Suppressor macrophage (primary cell): ENCODE data around the gene PTGER1.
"Not testable (repeated sequence)": the region's sequence is repeated elsewhere in the genome, so short reads cannot be mapped to it uniquely, and the experiment has no call there.

Experiments used
- DNase-seq, 4 experiments: peaks; one replicate each; pipeline ENCODE4 v3.0.0-alpha.2; 2020 to 2022
- total RNA-seq, 17 experiments: gene quantifications; one replicate each; lab custom pipeline; 2026; ENCODE audit warnings: mixed read lengths in 6 of 17, inconsistent platforms in 3 of 17; lab: John Stamatoyannopoulos, UW

PTGER1 gene, protein sequence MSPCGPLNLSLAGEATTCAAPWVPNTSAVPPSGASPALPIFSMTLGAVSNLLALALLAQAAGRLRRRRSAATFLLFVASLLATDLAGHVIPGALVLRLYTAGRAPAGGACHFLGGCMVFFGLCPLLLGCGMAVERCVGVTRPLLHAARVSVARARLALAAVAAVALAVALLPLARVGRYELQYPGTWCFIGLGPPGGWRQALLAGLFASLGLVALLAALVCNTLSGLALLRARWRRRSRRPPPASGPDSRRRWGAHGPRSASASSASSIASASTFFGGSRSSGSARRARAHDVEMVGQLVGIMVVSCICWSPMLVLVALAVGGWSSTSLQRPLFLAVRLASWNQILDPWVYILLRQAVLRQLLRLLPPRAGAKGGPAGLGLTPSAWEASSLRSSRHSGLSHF
- 0 to 0.55 (median 0) reads per million in 17 experiments for total RNA-seq

DNA sequence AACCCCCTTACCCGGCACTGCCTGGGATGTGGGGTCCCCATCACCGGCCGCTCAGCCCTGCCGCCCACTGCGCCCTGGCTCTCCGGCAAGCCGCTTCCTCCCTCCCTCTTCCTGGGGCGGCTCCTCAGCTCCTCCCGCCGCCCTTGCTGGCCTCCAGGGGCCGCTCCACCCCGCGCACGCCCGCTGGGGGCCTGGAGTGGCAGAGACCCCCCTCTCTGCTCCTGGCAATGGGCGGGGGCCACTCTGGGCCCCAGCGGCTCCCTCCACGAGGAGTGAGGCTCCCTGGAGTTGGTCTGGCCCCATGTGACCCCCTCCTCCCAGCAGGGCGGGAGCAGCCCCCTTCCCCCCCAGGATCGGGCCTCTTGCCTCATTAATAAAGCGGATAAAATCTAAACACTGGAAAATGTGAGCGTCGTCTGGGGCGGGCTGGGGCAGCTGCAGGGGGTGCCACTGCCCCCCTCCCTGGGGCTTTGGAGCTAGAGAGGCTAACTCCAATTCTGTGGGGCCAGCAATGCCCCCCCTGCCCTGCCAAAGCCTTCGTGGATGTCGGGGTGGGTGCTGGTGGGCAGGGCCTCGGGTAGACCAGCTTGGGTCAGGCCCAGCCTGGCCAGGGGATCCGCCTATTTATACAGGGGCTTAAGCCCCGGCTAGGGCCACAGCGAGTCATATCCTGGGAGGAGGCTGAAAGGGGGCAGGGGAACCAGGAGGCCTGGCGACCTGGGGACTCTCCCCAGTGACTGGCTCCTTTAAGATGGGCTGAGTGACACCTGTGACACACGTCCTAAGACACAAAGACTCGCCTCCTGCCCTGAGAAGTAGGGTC is at the start of gene PTGER1:
PTGER1 (minus strand) TSS at position 104 of the 823 bp plus-strand sequence. CDS start 1,034 bp downstream, outside the sequence.
- peak in 3 of 4 experiments; percentile 39 to 74 (median 65) for DNase-seq

DNA sequence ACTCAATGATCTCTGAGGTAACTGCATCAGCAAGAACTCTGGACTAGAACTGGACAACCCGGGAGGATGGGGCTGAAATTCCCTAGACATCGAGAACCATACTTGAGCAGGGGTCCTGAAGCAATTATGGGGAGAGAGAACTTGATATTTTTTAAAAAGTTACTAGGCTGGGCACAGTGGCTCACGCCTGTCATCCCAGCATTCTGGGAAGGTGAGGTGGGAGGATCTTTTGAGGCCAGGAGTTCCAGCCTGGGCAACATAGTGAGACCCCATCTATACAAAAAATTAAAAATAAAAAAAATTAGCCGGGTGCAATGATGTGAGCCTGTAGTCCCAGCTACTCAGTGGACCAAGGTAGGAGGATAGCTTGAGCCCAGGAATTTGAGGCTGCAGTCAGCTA is 45.4 kb upstream of the PTGER1 start:
- no peak for DNase-seq

DNA sequence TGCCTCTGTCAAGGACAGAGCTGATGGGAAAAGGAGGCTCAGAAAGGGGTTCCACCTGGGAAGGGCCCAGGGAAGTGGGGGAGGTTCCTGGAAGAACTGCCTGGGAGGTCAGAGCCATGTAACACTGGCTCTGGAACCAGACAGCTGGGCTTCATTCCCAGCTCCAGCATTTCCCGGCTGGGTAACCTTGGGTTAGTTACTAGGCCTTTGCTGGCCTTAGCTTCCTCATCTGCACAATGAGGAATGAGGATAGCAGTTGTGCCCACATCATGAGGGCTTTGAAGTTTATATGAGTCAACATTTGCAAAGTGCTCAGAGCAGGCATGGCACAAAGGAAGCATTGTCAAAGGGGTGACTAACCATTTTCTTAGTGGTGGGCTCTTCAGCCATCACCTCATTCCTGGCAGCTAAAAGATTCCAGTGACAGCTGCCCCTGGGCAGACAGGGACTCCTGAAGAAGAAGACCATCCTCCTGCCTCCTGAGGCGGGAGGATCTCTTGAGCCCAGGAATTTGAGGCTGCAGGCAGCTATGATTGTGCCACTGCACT is 44.8 kb upstream of the PTGER1 start:
- DNase-seq, result peak; percentile 66 to 87 (median 75)

DNA sequence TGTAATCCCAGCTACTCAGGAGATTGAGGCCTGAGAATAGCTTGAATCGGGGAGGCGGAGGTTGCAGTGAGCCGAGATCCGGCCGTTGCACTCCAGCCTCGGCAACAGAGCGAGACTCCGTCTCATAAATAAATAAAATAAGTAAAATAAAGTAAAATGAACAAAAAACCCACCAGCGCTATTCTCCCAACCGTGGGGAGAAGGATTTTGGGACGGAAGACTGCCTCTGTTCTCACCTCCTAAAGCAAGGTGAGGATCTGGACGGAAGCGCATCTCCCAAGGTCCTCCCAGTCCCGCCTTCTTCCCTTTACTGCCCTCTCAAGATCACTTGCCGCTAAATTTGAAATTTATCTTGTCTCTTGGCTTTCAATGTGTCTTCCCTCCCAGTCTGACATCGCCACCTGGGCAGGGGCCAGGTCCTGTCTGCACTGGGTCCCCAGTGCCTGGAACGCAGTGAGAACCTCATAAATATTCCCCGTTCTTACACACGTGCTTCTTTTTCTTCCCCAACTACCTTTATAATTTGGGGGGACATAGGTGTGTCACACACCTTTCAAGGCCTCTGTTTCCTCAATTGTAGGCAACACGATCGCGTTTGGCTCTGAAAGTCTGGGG is 44.2 kb upstream of the PTGER1 start:
- DNase-seq, result no peak

DNA sequence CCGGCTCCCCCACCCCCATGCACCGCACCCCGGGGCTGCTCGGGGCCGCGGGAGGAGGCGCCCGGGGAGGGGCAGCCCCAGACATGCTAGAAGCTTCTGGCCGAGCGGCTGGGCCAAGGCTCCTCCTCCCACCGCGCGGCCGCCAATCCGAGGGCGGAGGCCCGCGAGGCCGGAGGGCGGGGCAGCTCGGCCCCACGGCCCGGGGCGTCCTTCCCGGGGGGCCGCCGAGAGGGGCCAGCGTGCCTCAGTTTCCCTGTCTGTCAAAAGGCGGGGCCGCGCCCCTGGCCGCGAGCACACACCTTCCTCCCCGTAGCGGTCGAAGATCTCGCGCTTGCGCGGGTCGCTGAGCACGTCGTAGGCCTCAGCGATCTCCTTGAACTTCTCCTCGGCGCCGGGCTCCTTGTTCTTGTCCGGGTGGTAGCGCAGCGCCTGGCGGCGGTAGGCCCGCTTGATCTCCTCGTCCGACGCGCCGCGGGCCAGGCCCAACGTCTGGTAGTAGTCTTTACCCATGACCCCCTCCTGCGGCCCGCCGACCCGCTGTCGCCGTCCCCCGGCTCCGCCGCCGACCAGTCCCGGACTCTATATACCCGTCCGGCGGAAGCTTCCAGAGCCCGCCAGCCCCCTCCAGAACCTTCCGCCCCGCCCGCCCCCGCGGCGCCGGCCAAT is 42.8 kb upstream of the PTGER1 start, which contains the start of gene DNAJB1:
DNAJB1 (minus strand) TSS at position 558 of the 666 bp plus-strand sequence; CDS start at position 510, 48 bp downstream.
- peak; percentile 84 to 94 (median 90) for DNase-seq

DNA sequence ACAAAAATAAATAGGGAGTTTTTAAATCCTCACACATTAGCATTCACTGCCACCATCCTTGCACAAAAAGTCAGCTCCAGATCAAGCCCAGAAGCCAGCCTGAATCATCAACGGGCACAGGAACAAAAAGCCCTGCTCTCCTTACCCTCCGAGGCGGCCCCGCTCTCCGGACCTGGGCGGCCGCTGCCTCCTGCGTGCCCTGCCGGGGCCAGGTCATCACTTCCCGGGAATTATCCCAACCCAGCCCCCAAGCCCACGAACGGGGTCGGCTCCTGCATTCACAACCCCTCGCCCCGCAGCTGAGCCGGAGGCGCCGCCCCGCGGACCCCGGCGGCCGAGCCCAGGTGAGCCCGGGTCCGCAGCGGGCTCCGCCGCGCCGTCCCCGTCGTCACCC is 42.3 kb upstream of the PTGER1 start:
- peak in 1 of 4 experiments; percentile 47 for DNase-seq

DNA sequence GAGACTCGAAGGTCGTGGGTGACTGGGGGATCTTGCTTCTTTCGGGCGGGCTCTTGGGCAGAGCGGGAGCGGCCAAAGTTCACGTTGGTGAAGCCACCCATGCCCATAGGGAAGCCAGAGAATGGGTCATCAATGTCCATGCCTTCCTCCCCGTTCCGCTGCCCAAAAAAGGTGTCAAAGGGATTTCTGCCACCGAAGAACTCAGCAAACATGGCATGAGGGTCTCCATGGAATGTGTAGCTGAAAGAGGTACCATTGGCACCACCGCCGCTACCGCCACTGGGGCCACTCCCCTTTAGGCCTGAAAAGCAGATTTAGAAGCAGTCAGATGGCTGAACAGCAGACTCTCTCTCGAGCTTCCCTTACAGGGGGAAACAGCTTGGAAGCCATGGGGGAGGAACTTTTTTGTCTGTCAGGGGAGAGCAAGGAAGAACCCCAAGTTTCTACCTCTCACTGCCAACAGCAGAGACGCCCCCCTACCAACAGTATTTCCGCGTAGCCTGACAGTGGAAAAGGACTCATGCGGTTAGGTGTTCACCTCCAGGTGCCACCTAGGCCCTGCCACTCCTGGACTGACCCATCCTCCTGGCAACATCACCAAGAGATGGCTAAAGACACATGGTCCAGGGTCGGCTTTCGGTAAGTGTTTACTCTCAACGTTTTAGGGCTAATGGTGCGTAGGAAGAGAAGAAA is 41.7 kb upstream of the PTGER1 start:
- peak in 2 of 4 experiments; percentile 21 to 41 for DNase-seq

DNA sequence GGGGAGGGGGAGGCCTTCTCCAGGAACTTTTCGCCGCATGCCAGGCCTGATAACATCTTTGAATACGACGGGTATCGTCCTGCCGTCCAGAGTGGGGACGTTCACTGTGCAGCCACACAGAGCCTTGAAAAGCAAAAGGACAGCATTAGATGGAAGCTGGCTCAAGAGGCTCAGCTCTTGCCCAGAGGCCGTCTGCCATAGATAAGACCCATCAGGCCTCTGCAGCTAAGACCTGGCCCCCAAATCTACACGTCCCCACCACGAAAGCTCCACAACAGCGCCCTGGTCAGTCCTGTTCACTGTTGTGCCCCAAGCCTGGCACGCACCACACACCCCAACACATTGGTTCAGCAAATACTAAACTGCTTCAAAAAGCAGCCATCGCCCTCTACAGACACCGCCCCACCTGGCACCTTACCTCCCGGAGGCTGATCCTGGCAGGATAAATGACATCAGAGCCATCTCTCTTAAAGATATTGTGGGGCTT is 40.9 kb upstream of the PTGER1 start:
- DNase-seq, result no peak

DNA sequence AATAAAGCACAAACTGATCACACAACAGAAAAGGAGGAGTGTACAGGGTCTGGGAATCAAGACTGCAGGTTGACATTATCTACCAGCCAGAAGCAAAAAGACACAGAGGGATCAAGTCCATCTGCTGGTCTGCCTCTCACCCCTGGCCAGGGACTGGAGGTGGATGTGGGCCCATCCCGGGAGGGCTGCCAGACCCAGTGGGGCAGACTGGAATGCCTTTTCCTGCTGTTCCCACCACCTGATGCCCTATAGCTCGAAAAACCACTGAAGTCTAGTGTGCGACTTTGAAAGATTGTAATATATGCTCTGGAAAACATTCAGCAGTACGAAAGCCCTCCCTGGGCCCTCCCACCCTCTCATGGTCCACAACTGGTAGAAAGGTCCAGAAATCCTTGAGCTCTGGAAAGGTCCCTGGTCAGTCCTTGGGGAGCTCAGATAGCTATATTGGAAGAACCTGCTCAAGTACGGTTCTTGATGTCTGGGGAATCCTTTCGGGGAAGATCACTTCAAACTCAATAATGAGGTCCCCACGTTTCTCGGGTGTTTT is 40.4 kb upstream of the PTGER1 start:
- no peak for DNase-seq

DNA sequence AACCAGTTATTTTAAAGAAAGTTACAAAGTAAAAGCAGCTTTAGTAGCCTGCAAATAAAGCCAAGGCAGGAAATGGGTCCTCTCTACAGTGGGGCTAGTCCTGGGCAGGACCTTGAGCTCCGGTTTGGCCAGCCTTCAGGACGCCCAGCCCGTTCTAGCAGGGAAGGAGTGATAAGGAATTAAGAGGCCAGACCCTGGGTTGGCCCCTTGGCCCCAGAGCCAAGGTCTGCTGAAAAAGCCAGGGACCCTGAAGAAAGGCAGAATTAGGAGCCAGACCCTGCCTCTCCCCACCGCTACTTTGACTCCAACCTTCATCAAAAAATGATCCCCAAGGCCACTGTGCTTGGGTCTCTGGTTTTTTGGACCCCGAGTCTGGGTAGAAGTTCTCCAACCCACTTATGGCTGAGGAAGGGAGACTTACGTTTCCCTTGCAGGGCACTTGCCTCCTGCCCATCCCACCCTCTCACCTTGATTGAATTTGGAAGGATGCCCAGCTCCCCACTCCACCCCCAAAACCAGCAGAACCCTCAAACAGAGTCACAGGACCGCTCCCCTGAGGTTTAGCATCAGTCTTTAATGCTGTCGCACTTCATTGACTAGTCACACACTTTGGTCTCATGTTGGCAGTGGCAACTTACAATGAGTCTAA is 39.2 kb upstream of the PTGER1 start:
- no peak for DNase-seq

DNA sequence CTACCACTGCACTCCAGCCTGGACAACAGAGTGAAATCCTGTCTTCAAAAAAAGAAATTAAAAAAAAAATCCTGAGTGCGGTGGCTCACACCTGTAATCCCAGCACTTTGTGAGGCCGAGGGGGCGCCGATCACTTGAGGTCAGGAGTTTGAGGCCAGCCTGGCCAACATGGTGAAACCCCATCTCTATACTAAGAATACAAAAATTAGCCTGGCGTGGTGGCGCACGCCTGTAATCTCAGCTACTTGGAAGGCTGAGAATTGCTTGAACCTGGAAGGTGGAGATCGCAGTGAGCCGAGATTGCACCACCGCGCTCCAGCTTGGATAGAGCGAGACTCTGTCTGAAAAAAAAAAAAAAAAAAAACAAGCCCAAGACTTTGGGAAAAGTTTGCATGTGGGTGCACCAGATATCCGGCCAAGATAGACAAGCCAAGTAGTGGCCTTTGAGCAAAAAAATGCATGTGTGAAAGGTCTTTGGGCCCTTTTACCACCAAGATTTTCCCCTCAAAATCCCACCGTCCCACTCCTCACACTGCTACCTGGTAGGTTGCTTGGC is 37.3 kb upstream of the PTGER1 start:
- no peak for DNase-seq

DNA sequence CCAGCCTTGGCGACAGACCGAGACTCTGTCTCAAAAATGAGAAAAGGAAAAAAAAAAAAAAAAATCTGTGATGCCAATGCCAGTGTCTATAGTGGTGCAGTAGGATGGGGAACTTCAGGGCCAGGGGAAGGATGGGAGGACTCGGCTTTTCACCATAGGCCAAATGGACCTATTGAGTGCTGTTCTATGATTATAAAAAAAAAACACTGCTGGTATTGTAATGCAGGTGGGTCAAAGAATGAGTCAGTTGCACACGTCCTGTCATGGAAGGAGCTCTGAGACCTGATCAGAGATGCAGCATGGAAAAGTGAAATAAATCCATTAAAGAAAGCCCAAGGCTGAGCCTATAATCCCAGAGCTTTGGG is 36.1 kb upstream of the PTGER1 start:
- peak in 2 of 4 experiments; percentile 45 to 51 for DNase-seq

DNA sequence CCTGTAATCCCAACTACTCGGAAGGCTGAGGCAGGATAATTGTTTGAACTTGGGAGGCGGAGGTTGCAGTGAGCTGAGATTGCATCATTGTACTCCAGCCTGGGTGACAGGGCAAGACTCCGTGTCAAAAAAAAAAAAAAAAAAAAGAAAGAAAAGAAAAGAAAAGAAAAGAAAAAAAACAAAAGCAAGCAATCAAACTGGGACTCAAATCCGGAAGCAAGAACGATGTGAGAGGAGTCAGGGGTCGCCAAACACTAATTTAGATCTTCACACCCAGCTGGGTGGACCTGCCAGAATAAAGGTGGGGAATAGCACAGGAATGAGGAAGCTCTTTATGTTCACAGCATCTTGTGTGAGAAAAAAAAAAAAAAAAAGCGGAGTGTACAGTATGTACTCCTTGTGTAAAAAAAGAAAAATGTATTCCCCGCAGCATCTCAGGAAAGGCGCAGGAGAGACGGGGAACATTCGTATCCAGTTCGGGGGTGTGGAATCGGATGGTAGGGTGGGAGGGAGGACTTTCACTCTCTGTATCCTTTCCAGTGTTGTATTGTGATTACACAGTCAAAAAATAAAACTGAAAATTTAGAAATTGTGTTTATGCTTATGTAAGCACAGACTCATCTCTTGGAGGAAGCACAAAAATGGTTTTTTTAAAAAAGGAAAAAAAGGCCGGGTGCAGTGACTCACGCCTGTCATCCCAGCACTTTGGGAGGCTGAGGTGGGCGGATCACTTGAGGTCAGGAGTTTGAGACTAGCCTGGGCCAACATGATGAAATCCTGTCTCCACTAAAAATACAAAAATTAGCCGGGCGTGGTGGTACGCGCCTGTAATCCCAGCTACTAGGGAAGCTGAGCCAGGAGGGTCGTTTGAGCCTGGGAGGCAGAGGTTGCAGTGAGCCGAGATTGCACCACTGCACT is 35.4 kb upstream of the PTGER1 start:
- peak; percentile 73 to 94 (median 86) for DNase-seq

DNA sequence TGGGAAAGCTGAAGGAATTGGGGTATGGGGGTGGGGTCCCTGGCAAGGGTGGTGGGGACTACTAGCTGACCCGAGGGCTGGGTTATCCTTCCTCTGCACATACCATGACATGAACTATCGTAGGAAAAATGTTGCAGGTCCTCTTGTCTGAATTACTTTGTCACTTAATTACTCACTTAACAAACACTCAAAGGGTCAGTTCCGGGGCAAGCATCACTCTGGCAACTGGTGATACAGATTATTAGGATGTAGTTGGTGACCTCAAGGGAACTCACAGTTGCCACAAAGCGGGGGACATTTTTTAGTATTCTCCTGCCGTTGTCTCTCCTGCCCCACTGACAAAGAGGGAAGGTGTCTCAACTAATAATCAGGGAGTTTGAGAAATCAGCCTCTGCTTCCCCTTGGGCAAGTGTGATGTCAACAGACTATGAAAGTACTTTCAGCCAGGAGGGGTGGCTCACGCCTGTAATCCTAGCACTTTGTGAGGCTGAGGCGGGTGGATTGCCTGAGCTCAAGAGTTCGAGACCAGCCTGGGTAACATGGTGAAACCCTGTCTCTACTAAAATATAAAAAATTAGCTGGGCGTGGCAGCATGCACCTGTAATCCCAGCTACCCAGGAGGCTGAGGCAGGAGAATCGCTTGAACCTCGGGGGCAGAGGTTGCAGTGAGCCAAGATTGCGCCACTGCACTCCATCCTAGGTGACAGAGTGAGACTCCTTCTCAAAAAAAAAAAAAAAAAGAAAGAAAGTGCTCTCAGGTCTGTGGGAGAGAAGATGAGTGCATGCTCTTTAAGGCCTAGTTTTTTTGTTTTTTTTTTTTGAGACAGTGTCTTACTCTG is 32.8 kb upstream of the PTGER1 start:
- DNase-seq, result peak; percentile 56 to 85 (median 77)

DNA sequence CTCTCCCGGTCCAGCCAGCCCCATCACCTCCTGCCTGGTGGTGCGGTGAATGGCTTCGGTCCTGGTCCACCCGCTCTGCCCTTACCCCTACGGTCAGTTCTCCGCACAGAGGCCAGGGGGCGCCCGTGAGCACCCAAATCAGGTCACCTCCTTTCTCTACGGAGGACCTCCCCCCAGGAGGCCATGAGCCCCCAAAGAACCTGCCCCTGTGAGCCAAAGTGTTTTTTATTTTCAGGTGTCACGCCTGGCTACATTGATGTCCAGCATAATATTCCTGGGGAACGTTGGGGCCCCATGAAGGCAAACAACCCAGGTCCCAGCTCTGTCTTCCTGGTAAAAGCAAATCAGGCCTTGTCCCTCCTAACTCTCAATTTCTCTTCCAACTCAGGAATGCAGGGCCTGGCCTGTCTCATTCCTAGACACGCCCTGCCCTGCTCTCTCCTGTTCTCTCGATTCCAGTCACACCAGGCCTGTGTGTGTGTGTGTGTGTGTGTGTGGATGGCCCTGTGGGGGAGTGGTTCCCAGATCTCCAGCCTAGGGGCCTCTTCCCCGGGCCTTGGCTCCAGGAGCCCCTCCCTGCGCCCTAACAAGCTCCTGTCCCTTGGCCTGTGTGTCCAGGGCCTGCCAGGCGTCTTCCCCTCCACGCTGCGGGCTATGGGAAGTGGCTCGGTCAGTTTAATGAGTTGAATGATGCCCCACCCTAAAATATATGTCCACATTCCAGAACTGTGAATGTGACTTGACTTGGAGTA is 30.5 kb upstream of the PTGER1 start:
- peak; percentile 64 to 89 (median 76) for DNase-seq

DNA sequence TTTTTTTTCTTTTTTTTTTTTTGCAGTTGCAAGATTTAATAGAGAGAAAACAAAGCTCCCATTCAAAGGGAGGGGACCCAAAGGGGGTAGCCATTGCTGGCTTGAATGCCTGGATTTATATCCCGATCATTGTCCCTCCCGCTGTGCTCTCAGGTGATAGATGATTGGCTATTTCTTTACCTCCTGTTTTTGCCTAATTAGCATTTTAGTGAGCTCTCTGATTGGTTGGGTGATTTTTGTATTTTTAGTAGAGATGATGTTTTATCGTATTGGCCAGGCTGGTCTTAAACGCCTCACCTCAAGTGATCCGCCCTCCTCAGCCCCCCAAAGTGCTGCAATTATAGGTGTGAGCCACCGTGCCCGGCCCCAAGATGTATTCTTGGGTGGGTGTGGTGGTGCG is 29.4 kb upstream of the PTGER1 start:
- DNase-seq, result not testable (repeated sequence)

DNA sequence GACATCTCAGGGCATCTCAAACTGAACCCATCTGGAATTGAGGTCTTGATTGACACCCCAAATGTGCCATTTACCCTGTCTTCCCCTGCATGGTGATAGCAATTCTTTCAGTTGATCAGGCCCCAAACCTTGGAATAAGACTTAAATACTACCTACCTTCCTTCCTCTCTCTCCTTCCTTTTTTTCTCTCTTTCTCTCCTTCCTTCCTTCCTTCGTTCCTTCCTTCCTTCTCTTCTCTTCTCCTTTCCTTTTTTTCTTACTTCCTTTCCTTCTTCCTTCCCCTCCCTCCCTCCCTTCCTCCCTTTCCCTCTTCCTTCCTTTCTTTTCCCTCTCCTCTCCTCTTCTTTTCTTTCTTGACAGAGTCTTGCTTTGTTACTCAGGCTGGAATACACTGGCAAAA is 28.1 kb upstream of the PTGER1 start:
- DNase-seq, result no peak
